Measurements from ENCODE around the gene EFCAB9. TPM values are rescaled to one million over a fixed set of nuclear protein-coding genes. Genes with fewer than 3 reads are reported as not detected.

The EFCAB9 gene
- total RNA-seq, 4 donors from 2014 or later, result not detected

GRCh38 chr5:172159016-172159415, 35.0 kb upstream of the EFCAB9 start:
- intact Hi-C loops (cut with DNase I), result no loop called here
- TF ChIP-seq CTCF (IDR thresholded peaks at IDR 0.05) (no peak), POLR2A (IDR thresholded peaks at IDR 0.05) (no peak)
- H3K27ac ChIP-seq, result no peak overlapping the region
- H3K36me3 ChIP-seq, result peaks cover 0 to 25% (median 7%) of the 10 kb centered on the region in 3 donors
- H3K4me3 ChIP-seq, result no peak overlapping the region
- WGBS, 2 donors, result 81 to 84% methylated on average over 3 to 8 of the region's 8 CpGs
- H3K27me3 ChIP-seq, result no peaks in the 10 kb centered on the region
- H3K9me3 ChIP-seq, result no peaks in the 10 kb centered on the region
- peaks cover 0 to 50% (median 6%) of the 10 kb centered on the region in 3 donors for H3K4me1 ChIP-seq
- no peak for DNase-seq

GRCh38 chr5:172160506-172160905, 33.5 kb upstream of the EFCAB9 start:
- DNase-seq, result no peak
- Histone ChIP-seq H3K4me1 (peaks cover 0 to 54% (median 13%) of the 10 kb centered on the region in 3 donors), H3K9me3 (no peaks in the 10 kb centered on the region), H3K4me3 (no peak overlapping the region), H3K27ac (no peak overlapping the region), H3K27me3 (no peaks in the 10 kb centered on the region), H3K36me3 (peaks cover 0 to 12% (median 7%) of the 10 kb centered on the region in 3 donors)
- 71 to 73% methylated on average over 5 to 7 of the region's 9 CpGs for WGBS, 2 donors
- intact Hi-C loops (cut with DNase I), result no loop called here
- no peak for TF ChIP-seq CTCF (IDR thresholded peaks at IDR 0.05)
- no peak for TF ChIP-seq POLR2A (IDR thresholded peaks at IDR 0.05)

GRCh38 chr5:172162323-172162986, 31.5 kb upstream of the EFCAB9 start:
- TF ChIP-seq CTCF (IDR thresholded peaks at IDR 0.05) (no peak), POLR2A (IDR thresholded peaks at IDR 0.05) (no peak)
- Histone ChIP-seq H3K27me3 (no peaks in the 10 kb centered on the region), H3K27ac (peak overlapping the region in 1 of 4 donors; percentile 2), H3K9me3 (no peaks in the 10 kb centered on the region), H3K4me1 (peaks cover 0 to 62% (median 18%) of the 10 kb centered on the region in 3 donors), H3K36me3 (no peaks in the 10 kb centered on the region), H3K4me3 (no peak overlapping the region)
- intact Hi-C loops (cut with DNase I), result no loop called here
- DNase-seq, result no peak
- WGBS, 2 donors, result 84 to 87% methylated on average over 2 to 3 of the region's 5 CpGs

DNA sequence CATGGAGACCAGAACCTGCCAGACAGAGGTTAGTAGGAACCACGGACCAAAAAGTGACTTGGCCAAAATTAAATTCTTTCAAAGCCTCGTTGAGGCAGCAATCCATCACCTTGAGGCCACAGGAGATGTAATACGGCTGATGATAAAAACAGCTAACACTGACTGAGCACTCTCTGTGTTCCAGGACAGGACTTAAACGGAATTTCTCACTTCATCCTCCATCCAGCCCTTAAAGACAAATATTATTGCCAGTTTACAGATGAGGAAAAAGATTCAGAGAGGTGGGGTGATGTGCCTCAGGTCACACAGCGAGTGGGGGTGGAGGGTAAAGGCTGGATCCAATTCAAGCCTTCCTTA, 31.0 kb upstream of the EFCAB9 start:
- no peak for DNase-seq
- Histone ChIP-seq H3K27ac (peak overlapping the region in 2 of 4 donors; percentile 2 to 9), H3K9me3 (no peaks in the 10 kb centered on the region), H3K4me3 (no peak overlapping the region), H3K36me3 (no peaks in the 10 kb centered on the region), H3K27me3 (no peaks in the 10 kb centered on the region), H3K4me1 (peaks cover 0 to 67% (median 22%) of the 10 kb centered on the region in 3 donors)
- intact Hi-C loops (cut with DNase I), result no loop called here
- WGBS, 2 donors, result 58 to 70% methylated on average over 5 of the region's 5 CpGs
- TF ChIP-seq CTCF (IDR thresholded peaks at IDR 0.05) (no peak), POLR2A (IDR thresholded peaks at IDR 0.05) (no peak)

DNA sequence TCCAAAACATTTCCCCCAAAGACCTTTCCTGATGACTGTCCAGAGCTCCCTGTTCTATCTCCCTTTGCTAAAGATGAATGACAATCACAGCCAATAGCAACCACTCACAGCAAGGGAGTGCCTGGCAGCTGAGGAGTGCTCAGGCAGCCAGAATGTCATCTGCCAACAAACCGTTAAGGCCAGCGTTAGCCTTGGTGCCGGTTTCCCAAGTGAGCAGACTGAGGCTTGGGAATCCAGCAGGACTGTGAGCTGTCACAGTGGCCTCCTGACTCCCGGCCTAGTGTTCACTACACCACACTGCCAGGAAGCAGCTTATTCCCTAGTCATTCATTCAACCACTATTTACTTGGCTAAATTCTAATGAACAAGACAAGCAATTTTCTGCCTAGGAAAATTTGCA, 30.6 kb upstream of the EFCAB9 start:
- TF ChIP-seq POLR2A (IDR thresholded peaks at IDR 0.05) (no peak), CTCF (IDR thresholded peaks at IDR 0.05) (no peak)
- DNase-seq, result no peak
- Histone ChIP-seq H3K27ac (peak overlapping the region in 1 of 4 donors; percentile 9), H3K27me3 (no peaks in the 10 kb centered on the region), H3K4me1 (peaks cover 0 to 71% (median 26%) of the 10 kb centered on the region in 3 donors), H3K36me3 (no peaks in the 10 kb centered on the region), H3K4me3 (no peak overlapping the region), H3K9me3 (no peaks in the 10 kb centered on the region)
- intact Hi-C loops (cut with DNase I), result no loop called here
- 63 to 79% methylated on average over 2 to 4 of the region's 4 CpGs for WGBS, 2 donors
